GM19328 (cell line): ENCODE data around the gene SECTM1.
A peak's percentile ranks its signal among the peaks of the same experiment; 100 is the strongest.

Experiments used
- ATAC-seq: cut with Tn5 transposase; IDR thresholded peaks from one replicate; pipeline ENCODE4 v1.9.1; 2021; ENCODE audit warnings: mild to moderate bottlenecking, moderate library complexity; ENCODE audit not compliant: unreplicated experiment

The SECTM1 gene

GRCh38 chr17:82283208-82283749 is 50.3 kb downstream of the SECTM1 start:
- ATAC-seq, result no peak

- ATAC-seq, result no peak
Observed at GRCh38 chr17:82282239-82283207, 51.0 kb downstream of the SECTM1 start.

- no peak for ATAC-seq
Observed at GRCh38 chr17:82281502-82282238, 51.9 kb downstream of the SECTM1 start.

- no peak for ATAC-seq
Observed at GRCh38 chr17:82281076-82281475, 52.5 kb downstream of the SECTM1 start.

- no peak for ATAC-seq
Observed at GRCh38 chr17:82280537-82280936, 53.0 kb downstream of the SECTM1 start.

- ATAC-seq, result no peak
Observed at GRCh38 chr17:82278786-82279391, 54.7 kb downstream of the SECTM1 start.

GRCh38 chr17:82278308-82278707 is 55.3 kb downstream of the SECTM1 start:
- no peak for ATAC-seq

DNA sequence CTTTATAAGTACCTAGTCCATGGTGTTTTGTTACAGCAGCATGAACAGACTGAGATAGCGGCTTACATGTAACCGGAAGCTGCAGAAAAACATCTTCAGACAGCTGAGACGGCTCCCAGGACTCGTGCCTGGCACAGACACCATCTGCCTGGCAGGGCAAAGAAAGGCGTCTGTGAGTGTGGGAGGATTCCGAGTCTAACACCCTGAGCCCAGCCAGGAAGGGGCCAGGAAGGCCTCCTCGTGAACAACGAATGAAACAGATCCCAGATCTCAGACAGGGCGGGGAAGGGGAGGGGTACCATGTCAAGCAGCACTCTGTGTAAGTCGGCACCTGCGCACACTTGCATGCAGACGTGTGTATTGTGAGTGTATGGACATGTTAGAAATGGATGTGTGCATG is 55.7 kb downstream of the SECTM1 start:
- ATAC-seq, result no peak

DNA sequence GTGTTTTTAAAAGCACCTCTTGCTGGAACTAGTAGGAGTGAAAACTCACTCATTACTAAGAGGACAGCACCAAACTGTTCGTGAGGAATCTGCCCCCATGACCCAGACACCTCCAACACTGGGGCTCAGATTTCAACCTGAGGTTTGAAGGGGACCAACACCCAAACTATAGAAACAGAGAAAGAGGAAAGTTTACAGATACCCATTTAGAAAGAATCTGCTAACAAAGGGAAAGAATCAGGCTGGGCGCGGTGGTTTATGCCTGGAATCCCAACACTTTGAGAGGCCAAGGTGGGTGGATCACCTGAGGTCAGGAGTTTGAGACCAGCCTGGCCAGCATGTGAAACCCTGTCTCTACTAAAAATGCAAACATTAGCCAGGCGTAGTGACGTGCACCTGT is 56.6 kb downstream of the SECTM1 start:
- ATAC-seq, result no peak

- ATAC-seq, result no peak
Observed at GRCh38 chr17:82275326-82275725, 58.2 kb downstream of the SECTM1 start.

DNA sequence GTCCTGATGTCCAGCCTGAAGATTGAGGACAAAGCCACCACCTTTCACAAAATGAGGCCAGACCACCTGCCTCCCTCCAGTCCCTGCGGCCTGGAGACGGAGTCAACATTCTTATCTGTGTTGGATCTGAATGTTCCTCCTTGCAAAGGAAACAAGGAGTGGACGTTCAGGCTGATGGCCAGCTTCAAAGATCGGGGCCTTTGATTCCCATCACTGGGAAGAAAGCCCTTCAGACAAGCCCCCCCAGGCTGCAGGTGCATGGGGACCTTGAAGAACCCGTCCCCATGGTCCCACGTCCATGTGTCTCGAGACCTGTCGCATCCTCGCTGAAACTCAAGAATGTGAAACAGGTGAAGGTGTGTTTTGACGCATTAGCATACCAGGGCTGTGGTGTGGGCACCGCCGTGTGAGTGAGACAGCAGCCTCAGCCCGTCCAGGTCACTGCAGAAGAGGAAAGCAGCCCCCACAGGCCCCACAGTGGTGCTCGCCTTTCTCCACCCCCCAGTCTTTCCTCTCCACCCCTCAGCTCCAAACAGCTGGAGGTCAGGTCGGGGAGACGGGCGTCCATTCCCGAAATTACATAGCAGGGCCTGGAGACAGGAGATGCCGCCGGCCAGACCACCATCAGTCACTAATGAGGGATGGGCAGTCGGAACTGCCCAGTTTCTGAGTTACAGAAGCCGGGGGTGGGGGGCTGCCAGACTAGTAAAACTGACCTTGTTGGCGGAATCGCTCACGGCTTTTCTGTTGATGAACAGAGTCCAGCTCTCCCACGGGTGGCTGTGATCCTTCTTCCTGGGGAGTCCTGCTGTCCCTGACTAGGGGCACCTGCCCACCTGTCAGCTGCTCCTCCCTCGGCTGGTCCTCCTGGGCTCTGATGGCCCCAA is 59.2 kb downstream of the SECTM1 start:
- ATAC-seq, result no peak

DNA sequence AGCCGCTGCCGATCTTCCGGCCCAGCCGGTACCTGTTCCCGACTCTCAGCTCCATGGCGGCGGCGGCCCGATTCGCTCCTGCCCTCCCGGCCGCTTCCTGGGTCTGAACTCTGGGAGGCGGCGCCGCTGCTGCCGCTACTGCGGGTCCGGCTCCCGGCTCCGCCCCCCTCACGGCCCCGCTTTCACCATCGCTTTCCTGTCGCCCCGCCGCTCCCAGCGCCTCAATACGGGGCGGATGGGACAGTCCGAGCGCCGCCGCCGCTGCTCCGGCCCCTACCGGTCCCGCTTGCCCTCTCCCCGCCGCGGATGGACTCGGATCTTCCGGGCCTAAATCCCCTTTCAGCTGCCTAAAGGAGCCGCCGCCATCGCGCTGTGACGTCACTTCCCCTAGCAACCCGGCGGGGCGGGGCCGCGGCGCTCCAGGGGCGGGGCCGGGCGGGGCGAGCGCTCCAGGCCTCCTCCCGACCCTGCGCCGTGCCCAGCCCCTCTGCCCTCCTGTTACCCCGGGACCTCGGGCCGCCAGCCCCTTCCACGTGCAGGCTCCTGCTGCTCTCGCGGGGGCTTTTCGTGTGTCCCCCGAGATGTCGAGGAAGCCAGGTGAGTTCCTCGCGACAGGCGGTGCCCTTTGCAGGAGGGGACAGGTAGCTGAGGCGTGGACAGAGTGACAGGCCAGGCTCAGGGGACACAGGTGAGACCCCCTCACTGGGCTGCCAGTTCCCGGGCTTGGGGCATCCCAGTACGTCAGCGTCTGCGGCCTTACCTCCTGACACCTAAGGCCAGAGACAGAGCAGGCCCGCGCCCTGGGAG is 60.0 kb downstream of the SECTM1 start, which contains the start of gene CSNK1D:
Gene CSNK1D, minus strand, starts transcription at position 374 of the 807 bp plus-strand sequence. Its CDS starts 319 bp downstream, at position 55.
- peak; percentile 84 for ATAC-seq

GRCh38 chr17:82272495-82273326 is 60.9 kb downstream of the SECTM1 start:
- ATAC-seq, result no peak

- ATAC-seq, result no peak
Observed at GRCh38 chr17:82271401-82271800, 62.2 kb downstream of the SECTM1 start.
